ENCODE measurements around the gene TOMT. TPM values are rescaled to one million over a fixed set of nuclear protein-coding genes. Genes with fewer than 3 reads are reported as not detected.

TOMT gene
- total and polyA plus RNA-seq, 9 donors, result not detected

DNA sequence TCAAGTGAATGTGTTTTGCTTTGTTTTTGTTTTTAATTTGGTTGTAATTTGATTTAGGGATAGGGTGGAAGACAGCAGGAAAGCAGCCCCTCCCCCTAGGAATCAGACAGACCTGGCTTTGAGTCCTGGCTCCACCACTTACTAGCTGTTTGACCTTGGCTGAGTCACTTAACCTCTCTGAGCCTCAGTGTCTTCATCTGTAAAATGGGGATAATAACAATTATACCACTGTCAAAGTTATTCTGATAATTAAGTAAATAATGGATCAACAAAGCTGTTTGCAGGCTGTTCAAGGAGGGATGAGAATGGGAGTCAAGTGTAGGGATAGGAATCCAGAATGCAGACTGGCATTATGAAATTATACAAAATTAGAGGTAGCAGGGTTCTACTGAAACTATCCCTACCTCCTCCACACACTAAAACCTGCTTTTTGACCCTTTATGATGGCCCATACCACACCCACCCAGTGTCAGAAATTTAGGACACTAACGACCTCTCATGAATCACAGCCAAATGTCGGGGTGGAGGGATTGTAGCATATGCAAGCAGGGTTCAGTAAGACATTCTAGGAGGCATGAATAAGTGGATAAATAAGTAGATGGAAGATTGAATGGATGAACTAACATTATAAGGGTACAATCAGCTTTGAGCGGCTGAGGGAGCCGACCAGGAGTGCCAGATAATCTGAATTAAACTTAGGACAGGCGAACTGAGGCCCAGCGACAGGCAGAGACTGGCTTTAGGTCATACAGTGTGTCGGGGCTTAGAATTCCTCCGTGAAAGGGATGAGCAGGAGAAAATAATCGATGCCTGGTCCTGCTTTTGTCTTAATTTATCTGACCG, 5.8 kb downstream of the TOMT start:
- Histone ChIP-seq H3K4me3 (ENCODE audit: low read length) (peak overlapping the region; percentile 91), H3K36me3 (ENCODE audit: control insufficient read depth, insufficient read depth, low read length) (peaks cover 24% of the 10 kb centered on the region), H3K9me3 (replicated peaks; ENCODE audit: control insufficient read depth, low read depth, low read length) (no peaks in the 10 kb centered on the region), H3K27ac (ENCODE audit: low read length) (peak overlapping the region; percentile 100), H3K27me3 (ENCODE audit: control insufficient read depth, insufficient read depth, low read length) (peaks cover 2% of the 10 kb centered on the region), H3K4me1 (ENCODE audit: control insufficient read depth, insufficient read depth, low read length) (peaks cover 13% of the 10 kb centered on the region)
- 7% methylated on average over 8 of the region's 10 CpGs for WGBS (ENCODE audit: insufficient coverage)
- DNase-seq, result peak; percentile 48

DNA sequence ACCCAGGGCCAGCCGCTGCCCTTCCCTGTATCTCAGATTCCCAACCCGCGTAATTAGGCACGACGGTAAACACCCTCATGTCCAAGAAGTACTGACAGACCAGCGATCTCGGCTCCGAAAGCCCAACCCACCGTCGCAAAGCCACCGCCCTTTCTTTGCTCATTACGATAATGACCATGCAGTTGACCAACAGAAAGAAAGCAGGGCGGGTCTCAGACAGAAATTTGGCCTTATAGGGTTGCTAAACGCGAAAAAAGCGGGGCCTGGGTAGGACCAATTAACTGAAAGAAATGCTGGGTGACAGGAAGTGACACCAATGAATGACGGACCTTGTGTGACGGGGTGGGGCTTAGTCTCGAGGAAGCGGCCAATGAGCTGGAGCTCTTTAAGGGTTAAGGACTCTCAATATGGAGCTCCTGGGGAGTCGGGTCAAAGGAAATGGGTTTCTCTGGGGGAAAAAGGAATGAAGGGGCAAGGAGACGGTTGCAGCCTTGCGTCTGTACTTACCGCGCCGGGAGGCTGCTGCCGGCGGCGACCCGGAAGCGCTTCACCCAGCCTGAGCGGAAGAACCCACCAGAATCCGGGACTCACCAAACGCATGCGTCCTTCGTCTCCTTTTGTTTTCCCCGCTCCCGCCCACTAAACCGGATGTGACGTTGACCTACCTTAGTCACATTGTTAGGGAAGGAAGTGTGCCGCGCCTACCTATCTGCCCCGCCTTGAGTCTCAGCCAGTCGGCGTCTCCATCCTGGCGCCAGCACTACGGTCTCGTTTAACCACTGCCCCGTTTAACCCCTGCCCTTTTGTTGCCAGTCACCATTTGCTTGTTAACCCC, 6.6 kb downstream of the TOMT start, which contains the start of gene ANAPC15:
Gene ANAPC15 (minus strand): TSS at position 553 of the 835 bp plus-strand sequence. CDS start 1,419 bp downstream, outside the sequence.
- Histone ChIP-seq H3K27ac (ENCODE audit: low read length) (peak within 1 kb of the TSS; percentile 100), H3K27me3 (ENCODE audit: control insufficient read depth, insufficient read depth, low read length) (peaks cover 10% of the 10 kb centered on the region), H3K4me3 (ENCODE audit: low read length) (peak within 1 kb of the TSS; percentile 91), H3K4me1 (ENCODE audit: control insufficient read depth, insufficient read depth, low read length) (peaks cover 13% of the 10 kb centered on the region), H3K36me3 (ENCODE audit: control insufficient read depth, insufficient read depth, low read length) (peaks cover 24% of the 10 kb centered on the region), H3K9me3 (replicated peaks; ENCODE audit: control insufficient read depth, low read depth, low read length) (no peaks in the 10 kb centered on the region)
- WGBS (ENCODE audit: insufficient coverage), result under 1% methylated on average over 49 of the region's 49 CpGs
- peak; percentile 100 for DNase-seq

DNA sequence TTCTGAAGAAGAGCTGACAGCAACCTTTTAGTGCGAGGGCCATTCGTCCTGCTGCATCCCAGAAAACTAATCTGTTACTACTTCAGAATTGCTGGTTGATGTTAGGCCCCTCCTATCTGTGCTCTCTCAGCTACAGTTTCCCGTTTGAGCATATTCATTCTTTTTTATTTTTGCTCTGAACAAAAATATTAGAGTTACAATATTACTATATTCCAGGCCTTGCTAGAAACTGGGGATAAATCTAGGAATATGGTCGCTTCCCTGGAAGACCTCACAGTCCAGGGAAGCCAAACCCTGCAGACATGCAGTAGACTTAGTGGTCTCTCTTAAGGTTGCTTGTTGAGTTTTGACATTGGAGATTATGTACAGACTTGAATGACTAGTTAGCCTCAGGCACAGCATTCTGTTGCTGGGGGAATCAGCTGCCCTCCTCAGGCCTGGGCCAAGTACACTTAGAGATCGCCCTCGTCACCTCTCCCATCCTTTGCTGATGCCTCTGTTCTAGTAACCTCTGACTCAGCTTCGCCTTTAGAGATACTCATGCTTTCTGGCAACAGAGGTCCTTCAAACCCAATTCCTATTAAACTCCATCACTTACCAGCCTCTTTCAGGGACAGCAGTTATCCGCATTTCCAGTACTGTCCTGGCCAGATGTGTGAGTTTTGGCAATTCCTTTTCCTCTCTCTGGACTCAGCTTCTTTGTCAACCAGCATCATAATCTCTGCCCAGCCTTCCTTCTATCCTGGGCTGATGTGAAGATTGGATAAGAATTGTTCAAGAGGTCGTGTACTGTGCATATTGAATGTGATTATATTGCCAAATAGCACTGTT, 7.5 kb downstream of the TOMT start:
- H3K36me3 ChIP-seq (ENCODE audit: control insufficient read depth, insufficient read depth, low read length), result peaks cover 20% of the 10 kb centered on the region
- H3K4me1 ChIP-seq (ENCODE audit: control insufficient read depth, insufficient read depth, low read length), result peaks cover 13% of the 10 kb centered on the region
- H3K9me3 ChIP-seq (replicated peaks; ENCODE audit: control insufficient read depth, low read depth, low read length), result no peaks in the 10 kb centered on the region
- H3K27ac ChIP-seq (ENCODE audit: low read length), result peak overlapping the region; percentile 100
- 67% methylated on average over 6 of the region's 9 CpGs for WGBS (ENCODE audit: insufficient coverage)
- H3K4me3 ChIP-seq (ENCODE audit: low read length), result peak overlapping the region; percentile 91
- DNase-seq, result no peak
- peaks cover 13% of the 10 kb centered on the region for H3K27me3 ChIP-seq (ENCODE audit: control insufficient read depth, insufficient read depth, low read length)

DNA sequence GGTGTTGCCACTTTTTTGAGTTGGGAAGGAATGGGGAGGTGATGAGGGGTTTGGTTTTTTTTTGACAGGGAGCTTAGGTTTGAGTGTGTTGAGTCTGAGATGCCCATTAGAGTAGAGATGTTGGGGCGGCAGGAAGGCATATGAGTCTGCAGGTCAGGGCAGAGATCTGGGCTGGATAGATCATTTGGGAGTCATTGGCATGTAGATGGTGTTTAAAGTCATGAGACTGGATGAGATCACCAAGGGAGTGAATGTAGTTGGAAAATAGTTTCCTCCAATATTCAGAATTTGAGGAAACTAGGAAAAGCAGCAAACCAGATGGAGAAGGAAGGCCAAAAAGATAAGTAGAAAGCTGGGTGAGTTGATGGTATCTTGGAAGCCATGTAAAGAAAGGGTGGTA, 8.8 kb downstream of the TOMT start:
- Histone ChIP-seq H3K4me1 (ENCODE audit: control insufficient read depth, insufficient read depth, low read length) (peaks cover 13% of the 10 kb centered on the region), H3K27me3 (ENCODE audit: control insufficient read depth, insufficient read depth, low read length) (peaks cover 20% of the 10 kb centered on the region), H3K4me3 (ENCODE audit: low read length) (no peak overlapping the region), H3K36me3 (ENCODE audit: control insufficient read depth, insufficient read depth, low read length) (peaks cover 11% of the 10 kb centered on the region), H3K27ac (ENCODE audit: low read length) (no peak overlapping the region), H3K9me3 (replicated peaks; ENCODE audit: control insufficient read depth, low read depth, low read length) (no peaks in the 10 kb centered on the region)
- no peak for DNase-seq
- WGBS (ENCODE audit: insufficient coverage), result 100% methylated on average over 1 of the region's 1 CpG

DNA sequence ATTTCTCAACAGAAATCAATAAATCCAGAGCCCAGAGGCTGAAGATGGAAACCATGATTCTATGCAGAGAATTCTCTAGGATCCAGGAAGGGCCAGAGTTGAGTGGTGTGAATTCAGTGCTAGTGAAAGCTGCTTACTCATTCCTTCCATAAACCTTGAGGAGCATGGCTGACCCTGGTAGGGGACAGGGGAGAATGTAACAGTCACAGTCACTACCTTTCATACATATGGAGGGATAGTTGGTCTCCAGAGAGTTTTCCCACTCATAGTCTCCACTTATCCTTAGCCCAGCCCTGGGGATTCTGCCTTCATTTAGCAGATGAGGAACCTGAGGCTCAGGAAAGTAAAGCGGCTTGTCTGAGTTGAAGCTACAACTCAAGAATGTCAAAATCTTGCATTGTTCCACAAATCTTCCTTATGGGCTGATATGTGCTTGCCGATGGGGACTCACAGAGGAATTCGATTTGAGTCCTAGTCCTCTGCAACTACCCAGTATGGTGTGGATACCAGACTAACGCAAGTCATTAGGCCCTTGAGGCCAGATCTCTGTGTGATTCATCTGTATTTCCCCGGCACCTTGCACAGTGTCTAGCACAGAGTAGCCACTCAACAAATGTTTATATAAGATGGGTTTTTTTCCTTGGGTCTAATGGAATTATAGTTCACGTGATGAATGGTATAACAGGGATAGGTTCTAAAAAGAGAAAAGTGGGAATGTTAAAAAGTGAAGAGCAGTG, 10.5 kb downstream of the TOMT start:
- H3K27me3 ChIP-seq (ENCODE audit: control insufficient read depth, insufficient read depth, low read length), result peaks cover 25% of the 10 kb centered on the region
- DNase-seq, result no peak
- no peak overlapping the region for H3K27ac ChIP-seq (ENCODE audit: low read length)
- H3K9me3 ChIP-seq (replicated peaks; ENCODE audit: control insufficient read depth, low read depth, low read length), result no peaks in the 10 kb centered on the region
- no peaks in the 10 kb centered on the region for H3K36me3 ChIP-seq (ENCODE audit: control insufficient read depth, insufficient read depth, low read length)
- H3K4me1 ChIP-seq (ENCODE audit: control insufficient read depth, insufficient read depth, low read length), result peaks cover 13% of the 10 kb centered on the region
- 91% methylated on average over 4 of the region's 6 CpGs for WGBS (ENCODE audit: insufficient coverage)
- H3K4me3 ChIP-seq (ENCODE audit: low read length), result no peak overlapping the region

DNA sequence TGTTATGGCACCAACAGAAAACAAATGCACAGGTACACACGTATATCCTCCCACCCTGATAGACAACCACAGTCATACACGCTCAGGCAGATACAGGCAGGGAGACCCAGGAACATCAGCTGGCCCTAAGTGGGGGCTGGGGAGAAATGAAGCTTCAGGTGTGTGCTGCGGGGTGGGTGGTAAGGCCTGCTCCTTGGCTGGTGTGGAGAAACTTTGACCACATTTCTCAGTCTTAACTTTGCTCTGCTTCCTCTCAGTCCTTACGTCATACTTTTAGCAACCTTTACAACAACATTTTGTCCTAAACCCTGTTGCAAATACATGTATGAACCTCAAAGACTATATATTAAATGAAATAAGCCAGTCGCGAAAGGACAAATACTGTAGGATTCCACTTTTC, 13.5 kb downstream of the TOMT start:
- no peak for DNase-seq
- no peaks in the 10 kb centered on the region for H3K4me1 ChIP-seq (ENCODE audit: control insufficient read depth, insufficient read depth, low read length)
- no peak overlapping the region for H3K4me3 ChIP-seq (ENCODE audit: low read length)
- no peaks in the 10 kb centered on the region for H3K36me3 ChIP-seq (ENCODE audit: control insufficient read depth, insufficient read depth, low read length)
- no CpG with 5 or more reads among the region's 6 CpGs for WGBS (ENCODE audit: insufficient coverage)
- H3K27ac ChIP-seq (ENCODE audit: low read length), result no peak overlapping the region
- peaks cover 25% of the 10 kb centered on the region for H3K27me3 ChIP-seq (ENCODE audit: control insufficient read depth, insufficient read depth, low read length)
- no peaks in the 10 kb centered on the region for H3K9me3 ChIP-seq (replicated peaks; ENCODE audit: control insufficient read depth, low read depth, low read length)

- Histone ChIP-seq H3K27me3 (ENCODE audit: control insufficient read depth, insufficient read depth, low read length) (peaks cover 22% of the 10 kb centered on the region), H3K4me3 (ENCODE audit: low read length) (no peak overlapping the region), H3K27ac (ENCODE audit: low read length) (no peak overlapping the region), H3K36me3 (ENCODE audit: control insufficient read depth, insufficient read depth, low read length) (no peaks in the 10 kb centered on the region), H3K9me3 (replicated peaks; ENCODE audit: control insufficient read depth, low read depth, low read length) (no peaks in the 10 kb centered on the region), H3K4me1 (ENCODE audit: control insufficient read depth, insufficient read depth, low read length) (no peaks in the 10 kb centered on the region)
- WGBS (ENCODE audit: insufficient coverage), result 63% methylated on average over 2 of the region's 2 CpGs
- no peak for DNase-seq
Observed at GRCh38 chr11:72120930-72121329, 15.2 kb downstream of the TOMT start.

- Histone ChIP-seq H3K27ac (ENCODE audit: low read length) (no peak overlapping the region), H3K4me3 (ENCODE audit: low read length) (no peak overlapping the region), H3K4me1 (ENCODE audit: control insufficient read depth, insufficient read depth, low read length) (no peaks in the 10 kb centered on the region), H3K9me3 (replicated peaks; ENCODE audit: control insufficient read depth, low read depth, low read length) (no peaks in the 10 kb centered on the region), H3K36me3 (ENCODE audit: control insufficient read depth, insufficient read depth, low read length) (no peaks in the 10 kb centered on the region), H3K27me3 (ENCODE audit: control insufficient read depth, insufficient read depth, low read length) (peaks cover 13% of the 10 kb centered on the region)
- no peak for DNase-seq
- WGBS (ENCODE audit: insufficient coverage), result 71% methylated on average over 1 of the region's 1 CpG
Observed at GRCh38 chr11:72122607-72123006, 16.9 kb downstream of the TOMT start.

- no peaks in the 10 kb centered on the region for H3K4me1 ChIP-seq (ENCODE audit: control insufficient read depth, insufficient read depth, low read length)
- peaks cover 2% of the 10 kb centered on the region for H3K9me3 ChIP-seq (replicated peaks; ENCODE audit: control insufficient read depth, low read depth, low read length)
- H3K4me3 ChIP-seq (ENCODE audit: low read length), result no peak overlapping the region
- H3K27ac ChIP-seq (ENCODE audit: low read length), result no peak overlapping the region
- H3K27me3 ChIP-seq (ENCODE audit: control insufficient read depth, insufficient read depth, low read length), result peaks cover 12% of the 10 kb centered on the region
- WGBS (ENCODE audit: insufficient coverage), result 52% methylated on average over 3 of the region's 3 CpGs
- DNase-seq, result no peak
- no peaks in the 10 kb centered on the region for H3K36me3 ChIP-seq (ENCODE audit: control insufficient read depth, insufficient read depth, low read length)
Observed at GRCh38 chr11:72123117-72123653, 17.5 kb downstream of the TOMT start.
